GM23338 (cell line): ENCODE data around the gene DYNLT3. TPM values are rescaled to one million over a fixed set of nuclear protein-coding genes. Genes with fewer than 3 reads are reported as not detected.

ENCODE experiments used
- ATAC-seq: fragments of 200-7000 bp; cut with Tn5 transposase; 3 replicates; pipeline ENCODE4 v1.9.1; 2020
- DNase-seq: peaks from one replicate; pipeline ENCODE4 v3.0.0-alpha.2; 2015; ENCODE audit warnings: low spot score
- H2AFZ ChIP-seq: fragments of 200-600 bp; sonication (generic); 2 replicates; pipeline ENCODE4 v1.8.0; 2016; ENCODE audit warnings: antibody characterized with exemption, mild to moderate bottlenecking, moderate library complexity
- H3F3A ChIP-seq: fragments of 200-600 bp; sonication (generic); replicated peaks from 2 replicates; pipeline ENCODE4 v1.8.0; 2017; ENCODE audit warnings: antibody characterized with exemption, mixed run types, low read depth
- H3K27ac ChIP-seq: fragments of 200-600 bp; sonication (generic); 2 replicates; pipeline ENCODE4 v1.6.1; 2016; ENCODE audit warnings: low read depth
- H3K27me3 ChIP-seq: fragments of 200-600 bp; sonication (generic); 2 replicates; pipeline ENCODE4 v1.8.0; 2016; ENCODE audit warnings: mild to moderate bottlenecking, mixed run types, moderate library complexity; ENCODE audit not compliant: insufficient read depth
- H3K36me3 ChIP-seq: fragments of 200-600 bp; sonication (generic); 2 replicates; pipeline ENCODE4 v1.8.0; 2016; ENCODE audit warnings: mild to moderate bottlenecking; ENCODE audit not compliant: insufficient read depth
- H3K4me1 ChIP-seq: fragments of 200-600 bp; sonication (generic); 2 replicates; pipeline ENCODE4 v1.8.0; 2016; ENCODE audit warnings: mild to moderate bottlenecking, moderate library complexity; ENCODE audit not compliant: insufficient read depth
- H3K4me2 ChIP-seq: fragments of 200-600 bp; sonication (generic); 2 replicates; pipeline ENCODE4 v1.7.1; 2017; ENCODE audit warnings: mixed run types
- H3K4me3 ChIP-seq: fragments of 200-600 bp; sonication (generic); 2 replicates; pipeline ENCODE4 v1.6.1; 2016; ENCODE audit warnings: mixed run types
- H3K79me2 ChIP-seq: fragments of 200-600 bp; sonication (generic); replicated peaks from 2 replicates; pipeline ENCODE4 v1.8.0; 2017; ENCODE audit warnings: mild to moderate bottlenecking; ENCODE audit not compliant: insufficient read depth
- H3K9me2 ChIP-seq: fragments of 200-600 bp; sonication (generic); 2 replicates; pipeline ENCODE4 v1.8.0; 2017; ENCODE audit not compliant: insufficient read depth
- H4K20me1 ChIP-seq: fragments of 200-600 bp; sonication (generic); replicated peaks from 2 replicates; pipeline ENCODE4 v1.8.0; 2017; ENCODE audit warnings: mild to moderate bottlenecking; ENCODE audit not compliant: insufficient read depth
- H3K27ac Mint-ChIP-seq: 2 replicates; pipeline ENCODE4 v1.8.0; 2020; ENCODE audit warnings: inconsistent platforms, mild to moderate bottlenecking, moderate library complexity, mixed read lengths
- H3K27me3 Mint-ChIP-seq: 3 replicates; pipeline ENCODE4 v1.8.0; 2022; ENCODE audit warnings: low read depth, mild to moderate bottlenecking, moderate library complexity, mixed read lengths, inconsistent platforms; ENCODE audit not compliant: insufficient read depth, poor library complexity
- H3K36me3 Mint-ChIP-seq: 3 replicates; pipeline ENCODE4 v1.8.0; 2021; ENCODE audit warnings: low read depth, mild to moderate bottlenecking, inconsistent platforms, moderate library complexity, mixed read lengths
- H3K4me1 Mint-ChIP-seq: 3 replicates; pipeline ENCODE4 v1.8.0; 2020; ENCODE audit warnings: mild to moderate bottlenecking, inconsistent platforms, mixed read lengths
- H3K4me3 Mint-ChIP-seq: 3 replicates; pipeline ENCODE4 v1.8.0; 2021; ENCODE audit warnings: moderate library complexity, mild to moderate bottlenecking, inconsistent platforms, mixed read lengths
- H3K9me3 Mint-ChIP-seq: 3 replicates; pipeline ENCODE4 v1.8.0; 2020; ENCODE audit warnings: moderate library complexity, mild to moderate bottlenecking, inconsistent platforms, mixed read lengths
- CTCF ChIP-seq, 2 experiments: fragments of 200-600 bp in 1 of 2; sonication (generic) in 1 of 2; conservative IDR thresholded peaks; 2 replicates each; pipeline versions ENCODE4 v1.5.1 to v1.6.1; 2016 to 2017; ENCODE audit warnings: antibody characterized with exemption in 2 of 2, low read depth in 2 of 2, mild to moderate bottlenecking in 2 of 2, moderate library complexity in 1 of 2
- EZH2 ChIP-seq: fragments of 200-600 bp; sonication (generic); IDR thresholded peaks from one replicate; pipeline ENCODE4 v1.8.0; 2017; ENCODE audit warnings: antibody characterized with exemption, mild to moderate bottlenecking, low read depth; ENCODE audit not compliant: unreplicated experiment
- EZH2phosphoT487 ChIP-seq: fragments of 200-600 bp; sonication (generic); IDR thresholded peaks from one replicate; pipeline ENCODE4 v1.8.1; 2018; ENCODE audit warnings: antibody characterized with exemption; ENCODE audit not compliant: unreplicated experiment
- JUNB ChIP-seq: IDR thresholded peaks from one replicate; pipeline ENCODE4 v1.6.1; 2016; ENCODE audit warnings: antibody characterized with exemption; ENCODE audit not compliant: unreplicated experiment
- NANOG ChIP-seq: IDR thresholded peaks from 2 replicates; pipeline ENCODE4 v1.6.1; 2016; ENCODE audit warnings: antibody characterized with exemption, borderline replicate concordance
- POLR2AphosphoS5 ChIP-seq: IDR thresholded peaks from 2 replicates; pipeline ENCODE4 v1.6.1; 2016; ENCODE audit warnings: antibody characterized with exemption, low read depth
- REST ChIP-seq: IDR thresholded peaks from one replicate; pipeline ENCODE4 v1.6.1; 2018; ENCODE audit warnings: antibody characterized with exemption; ENCODE audit not compliant: unreplicated experiment
- ZNF114 ChIP-seq: fragments of 250-450 bp; sonication (Bioruptor Pico); IDR thresholded peaks from 2 replicates; pipeline ENCODE4 v1.5.0; 2020; ENCODE audit warnings: mild to moderate bottlenecking, moderate library complexity
- ZNF331 ChIP-seq: fragments of 250-450 bp; sonication (Bioruptor Pico); IDR thresholded peaks from 2 replicates; pipeline ENCODE4 v1.5.0; 2020; ENCODE audit warnings: low read depth, mild to moderate bottlenecking, moderate library complexity
- polyA plus RNA-seq: library from polyadenylated mRNA; unstranded; fragments of >200 nt; fragmentation: Nextera tagmentation; extraction: Ambion mirVana; gene quantifications from 2 replicates; pipeline ENCODE4 v1.2.1, GENCODE V29; 2016
- total RNA-seq: library from RNA; depleted of rRNA; stranded (reverse); fragments of >200 nt; shearing (Covaris generic); gene quantifications from 2 replicates; pipeline ENCODE4 v1.2.3, GENCODE V29; 2014

The DYNLT3 gene
- total and polyA plus RNA-seq, 2 experiments from 2014 or later, result 6.5 to 8.1 TPM

GRCh38 chrX:37896511-37896890, 49.1 kb upstream of the DYNLT3 start (continued):
- TF ChIP-seq REST (no peak), NANOG (no peak), POLR2AphosphoS5 (no peak), ZNF114 (CRISPR knock-in tag) (no peak)

GRCh38 chrX:37895795-37896510, 48.6 kb upstream of the DYNLT3 start:
- Mint-ChIP-seq H3K36me3 (no peaks in the 10 kb centered on the region), H3K27ac (no peak overlapping the region), H3K9me3 (no peaks in the 10 kb centered on the region), H3K27me3 (peaks cover 2% of the 10 kb centered on the region), H3K4me3 (no peak overlapping the region), H3K4me1 (peaks cover 23% of the 10 kb centered on the region)
- Histone ChIP-seq H3K9me2 (no peaks in the 10 kb centered on the region), H4K20me1 (no peaks in the 10 kb centered on the region), H3F3A (no peaks in the 10 kb centered on the region), H3K27ac (no peak overlapping the region), H3K27me3 (no peaks in the 10 kb centered on the region), H3K79me2 (no peaks in the 10 kb centered on the region), H3K4me2 (no peak overlapping the region), H3K36me3 (no peaks in the 10 kb centered on the region), H3K4me3 (no peak overlapping the region), H3K4me1 (peaks cover 4% of the 10 kb centered on the region; the same call in 1 of the 2 replicates), H2AFZ (no peak overlapping the region)
- no peak for DNase-seq
- no peak for TF ChIP-seq EZH2
- TF ChIP-seq EZH2phosphoT487, result no peak
- no peak for TF ChIP-seq REST
- no peak for TF ChIP-seq ZNF331 (CRISPR knock-in tag)
- no peak for TF ChIP-seq JUNB
- no peak for TF ChIP-seq CTCF (conservative IDR thresholded peaks at IDR 0.05; ENCODE audit: low read depth in 2 of 2)
- no peak for ATAC-seq
